Thyroid gland (tissue), 4 donors: ENCODE measurements around the gene GNAI2. TPM values are rescaled to one million over a fixed set of nuclear protein-coding genes. Genes with fewer than 3 reads are reported as not detected.

ENCODE experiments used
- DNase-seq, 2 donors: peaks; one replicate each; pipeline ENCODE4 v3.0.0-alpha.2; 2019
- H3K27ac ChIP-seq, 3 donors: fragments of 200-600 bp; sonication (generic); 1 replicate in 2 of 3; 2 replicates in 1 of 3; pipeline ENCODE4 v1.5.1; 2016 to 2019; ENCODE audit warnings: mild to moderate bottlenecking in 1 of 3, moderate library complexity in 1 of 3
- H3K27me3 ChIP-seq: fragments of 200-600 bp; sonication (generic); one replicate; pipeline ENCODE4 v1.5.1; 2019
- H3K36me3 ChIP-seq, 2 donors: fragments of 200-600 bp; sonication (generic); one replicate each; pipeline ENCODE4 v1.5.1; 2016 to 2019
- H3K4me1 ChIP-seq, 2 donors: fragments of 200-600 bp; sonication (generic); one replicate each; pipeline ENCODE4 v1.5.1; 2017 to 2019
- H3K4me3 ChIP-seq, 3 donors: fragments of 200-600 bp; sonication (generic); replicated peaks in 1 of 3; 1 replicate in 2 of 3; 2 replicates in 1 of 3; pipeline ENCODE4 v1.5.1; 2016; ENCODE audit warnings: mild to moderate bottlenecking in 1 of 3
- H3K9me3 ChIP-seq: fragments of 200-600 bp; sonication (generic); one replicate; pipeline ENCODE4 v1.5.1; 2017
- POLR2A ChIP-seq, 2 donors: fragments of 450-650 bp; IDR thresholded peaks; one replicate each; pipeline ENCODE4 v1.6.1; 2017; ENCODE audit warnings: antibody characterized with exemption in 2 of 2, mild to moderate bottlenecking in 2 of 2, moderate library complexity in 1 of 2
- WGBS, 2 donors: methylation state at CpG; one replicate each; pipeline ENCODE4 v1.1.5; 2017; 5-methylcytosine and 5-hydroxymethylcytosine counted together
- intact Hi-C: fragments of 100-400 bp; cut with DNase I; formaldehyde crosslinking; loops from one replicate; pipeline ENCODE4 v1.15.1; 2023
- total RNA-seq, 4 donors: library from RNA; depleted of rRNA; stranded (reverse); fragments of >200 nt; gene quantifications; one replicate each; pipeline ENCODE4 v1.2.3, GENCODE V29; 2016
- TF ChIP-seq, protein P1 (sequence below), 6 experiments: fragments of 200-600 bp in 3 of 6; fragments of 450-650 bp in 3 of 6; sonication (generic) in 3 of 6; IDR thresholded peaks; one replicate each; pipeline ENCODE4 v1.5.1; 2016 to 2019; ENCODE audit warnings: antibody characterized with exemption in 6 of 6, mild to moderate bottlenecking in 2 of 6, inconsistent platforms in 1 of 6, moderate library complexity in 1 of 6

GNAI2 gene
- total RNA-seq, 4 donors from 2014 or later = 111 to 171 (median 142) TPM

- 1 to 3% methylated on average over 14 to 39 of the region's 61 CpGs for WGBS, 2 donors
- peaks cover 28 to 48% of the 10 kb centered on the region in 2 donors for H3K4me1 ChIP-seq
- H3K27me3 ChIP-seq = no peaks in the 10 kb centered on the region
Observed at GRCh38 chr3:50272911-50273688, 37.1 kb downstream of the GNAI2 start.

DNA sequence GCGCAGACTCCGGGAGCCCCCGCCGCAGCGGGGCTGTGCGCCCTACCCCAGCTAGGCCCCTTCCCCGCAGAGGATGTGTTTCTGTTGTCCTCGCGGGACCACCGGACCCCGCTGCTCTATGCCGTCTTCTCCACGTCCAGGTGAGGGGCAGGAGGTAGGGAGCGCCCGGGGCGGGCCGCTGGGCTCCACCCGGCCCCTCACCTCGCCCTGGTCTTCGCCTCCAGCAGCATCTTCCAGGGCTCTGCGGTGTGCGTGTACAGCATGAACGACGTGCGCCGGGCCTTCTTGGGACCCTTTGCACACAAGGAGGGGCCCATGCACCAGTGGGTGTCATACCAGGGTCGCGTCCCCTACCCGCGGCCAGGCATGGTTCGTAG, 37.7 kb downstream of the GNAI2 start:
- H3K27me3 ChIP-seq = no peaks in the 10 kb centered on the region
- no peaks in the 10 kb centered on the region for H3K36me3 ChIP-seq
- DNase-seq = no peak
- 47 to 48% methylated on average over 6 to 23 of the region's 31 CpGs for WGBS, 2 donors
- no peaks in the 10 kb centered on the region for H3K9me3 ChIP-seq
- no peak overlapping the region for H3K27ac ChIP-seq
- intact Hi-C loops = loop anchor here (2.0 kb wide), 2 partner anchors 47 to 79 kb away; no protein-coding TSS in a partner anchor
- peak overlapping the region in 1 of 3 donors; percentile 13 for H3K4me3 ChIP-seq
- TF ChIP-seq POLR2A (IDR thresholded peaks at IDR 0.05) = no peak
- TF ChIP-seq, protein P1, sequence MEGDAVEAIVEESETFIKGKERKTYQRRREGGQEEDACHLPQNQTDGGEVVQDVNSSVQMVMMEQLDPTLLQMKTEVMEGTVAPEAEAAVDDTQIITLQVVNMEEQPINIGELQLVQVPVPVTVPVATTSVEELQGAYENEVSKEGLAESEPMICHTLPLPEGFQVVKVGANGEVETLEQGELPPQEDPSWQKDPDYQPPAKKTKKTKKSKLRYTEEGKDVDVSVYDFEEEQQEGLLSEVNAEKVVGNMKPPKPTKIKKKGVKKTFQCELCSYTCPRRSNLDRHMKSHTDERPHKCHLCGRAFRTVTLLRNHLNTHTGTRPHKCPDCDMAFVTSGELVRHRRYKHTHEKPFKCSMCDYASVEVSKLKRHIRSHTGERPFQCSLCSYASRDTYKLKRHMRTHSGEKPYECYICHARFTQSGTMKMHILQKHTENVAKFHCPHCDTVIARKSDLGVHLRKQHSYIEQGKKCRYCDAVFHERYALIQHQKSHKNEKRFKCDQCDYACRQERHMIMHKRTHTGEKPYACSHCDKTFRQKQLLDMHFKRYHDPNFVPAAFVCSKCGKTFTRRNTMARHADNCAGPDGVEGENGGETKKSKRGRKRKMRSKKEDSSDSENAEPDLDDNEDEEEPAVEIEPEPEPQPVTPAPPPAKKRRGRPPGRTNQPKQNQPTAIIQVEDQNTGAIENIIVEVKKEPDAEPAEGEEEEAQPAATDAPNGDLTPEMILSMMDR (IDR thresholded peaks at IDR 0.05) = no peak
- peaks cover 22 to 42% of the 10 kb centered on the region in 2 donors for H3K4me1 ChIP-seq

More at GRCh38 chr3:50272911-50273688, 37.1 kb downstream of the GNAI2 start:
- DNase-seq = peak; percentile 84 to 88
- peak in 1 of 2 donors; percentile 17 for TF ChIP-seq POLR2A (IDR thresholded peaks at IDR 0.05)
- TF ChIP-seq, protein P1 (IDR thresholded peaks at IDR 0.05) = peak; percentile 95 to 99 (median 97)
- Histone ChIP-seq H3K4me3 (peak overlapping the region in 1 of 3 donors; percentile 13), H3K9me3 (no peaks in the 10 kb centered on the region), H3K36me3 (no peaks in the 10 kb centered on the region), H3K27ac (peak overlapping the region in 1 of 3 donors; percentile 43)
- intact Hi-C loops = loop anchor here (2.0 kb wide), 1 partner anchor 46 kb away; no protein-coding TSS in a partner anchor

DNA sequence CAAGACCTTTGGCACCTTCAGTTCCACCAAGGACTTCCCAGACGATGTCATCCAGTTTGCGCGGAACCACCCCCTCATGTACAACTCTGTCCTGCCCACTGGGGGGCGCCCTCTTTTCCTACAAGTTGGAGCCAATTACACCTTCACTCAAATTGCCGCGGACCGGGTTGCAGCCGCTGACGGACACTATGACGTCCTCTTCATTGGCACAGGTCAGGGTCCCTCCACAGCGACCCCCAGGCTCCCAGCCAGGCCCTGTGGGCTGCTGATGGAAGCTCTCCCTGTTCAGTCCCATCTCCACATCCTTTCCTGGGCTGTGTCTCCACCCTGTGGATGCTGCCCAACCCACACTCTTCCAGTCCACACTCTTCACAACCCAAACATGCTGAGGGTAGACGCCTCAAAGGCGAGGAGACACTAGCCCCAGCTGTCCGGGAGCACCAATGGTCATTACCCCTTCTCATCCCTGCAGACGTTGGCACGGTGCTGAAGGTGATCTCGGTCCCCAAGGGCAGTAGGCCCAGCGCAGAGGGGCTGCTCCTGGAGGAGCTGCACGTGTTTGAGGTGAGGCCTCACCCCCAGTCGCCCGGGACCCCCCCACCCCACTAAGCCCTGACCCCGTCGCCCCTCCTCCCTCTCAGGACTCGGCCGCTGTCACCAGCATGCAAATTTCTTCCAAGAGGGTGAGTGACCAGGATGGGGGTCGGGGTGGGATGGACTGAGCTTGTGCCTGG, 38.5 kb downstream of the GNAI2 start:
- Histone ChIP-seq H3K4me3 (no peak overlapping the region), H3K36me3 (no peaks in the 10 kb centered on the region), H3K27me3 (no peaks in the 10 kb centered on the region), H3K9me3 (no peaks in the 10 kb centered on the region), H3K27ac (no peak overlapping the region), H3K4me1 (peaks cover 14 to 34% of the 10 kb centered on the region in 2 donors)
- TF ChIP-seq, protein P1 (IDR thresholded peaks at IDR 0.05) = peak; percentile 28 to 69 (median 56)
- no peak for TF ChIP-seq POLR2A (IDR thresholded peaks at IDR 0.05)
- intact Hi-C loops = loop anchor here (2.0 kb wide), 1 partner anchor 80 kb away; no protein-coding TSS in a partner anchor
- WGBS, 2 donors = 16 to 36% methylated on average over 14 to 18 of the region's 26 CpGs
- peak; percentile 58 to 64 for DNase-seq

- intact Hi-C loops = loop anchor here (2.0 kb wide), 1 partner anchor 81 kb away; no protein-coding TSS in a partner anchor
- no peaks in the 10 kb centered on the region for H3K36me3 ChIP-seq
- no peaks in the 10 kb centered on the region for H3K9me3 ChIP-seq
- DNase-seq = no peak
- no peak for TF ChIP-seq POLR2A (IDR thresholded peaks at IDR 0.05)
- TF ChIP-seq, protein P1 (IDR thresholded peaks at IDR 0.05) = no peak
- peaks cover 9 to 25% of the 10 kb centered on the region in 2 donors for H3K4me1 ChIP-seq
- 31 to 36% methylated on average over 30 of the region's 65 CpGs for WGBS, 2 donors
- H3K27me3 ChIP-seq = no peaks in the 10 kb centered on the region
- H3K4me3 ChIP-seq = no peak overlapping the region
- no peak overlapping the region for H3K27ac ChIP-seq
Observed at GRCh38 chr3:50275141-50275995, 39.4 kb downstream of the GNAI2 start.
